Measurements from ENCODE around the gene ONECUT3. TPM values are rescaled to one million over a fixed set of nuclear protein-coding genes. Genes with fewer than 3 reads are reported as not detected.

ONECUT3 gene
- total RNA-seq, 1 experiment from 2014 or later, result 20.0 TPM

DNA sequence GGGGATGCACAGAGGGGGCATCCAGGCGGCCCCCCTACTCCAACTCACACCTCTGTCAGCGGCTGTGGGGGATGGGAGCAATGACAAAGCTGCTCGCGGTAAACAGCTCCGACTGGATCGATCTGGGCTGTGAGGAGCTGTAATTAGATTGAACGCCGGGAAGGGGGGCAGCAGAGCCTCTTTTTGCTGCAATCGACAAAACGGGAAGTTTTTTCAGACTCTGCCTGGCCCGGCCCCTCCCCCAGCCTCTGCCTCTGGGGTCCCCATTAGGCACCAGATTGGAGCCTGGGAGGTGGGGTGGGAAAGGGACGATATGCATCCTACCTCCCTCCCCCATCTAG, 16.3 kb downstream of the ONECUT3 start:
- no peaks in the 10 kb centered on the region for H3K27me3 Mint-ChIP-seq (ENCODE audit: unreplicated experiment)
- CTCF ChIA-PET, result no interaction called here
- peaks cover 24% of the 10 kb centered on the region for H3K4me1 Mint-ChIP-seq (ENCODE audit: low read depth, unreplicated experiment)
- intact Hi-C loops (cut with micrococcal nuclease; ENCODE audit: unreplicated experiment), result no loop called here
- no TSS peak for BruUV-seq (replicated peaks)
- H3K27ac Mint-ChIP-seq (ENCODE audit: unreplicated experiment), result no peak overlapping the region
- H3K4me3 Mint-ChIP-seq (ENCODE audit: low read depth, unreplicated experiment), result no peak overlapping the region
- no peaks in the 10 kb centered on the region for H3K9me3 Mint-ChIP-seq (ENCODE audit: low read depth, unreplicated experiment)
- TF ChIP-seq, protein P1, sequence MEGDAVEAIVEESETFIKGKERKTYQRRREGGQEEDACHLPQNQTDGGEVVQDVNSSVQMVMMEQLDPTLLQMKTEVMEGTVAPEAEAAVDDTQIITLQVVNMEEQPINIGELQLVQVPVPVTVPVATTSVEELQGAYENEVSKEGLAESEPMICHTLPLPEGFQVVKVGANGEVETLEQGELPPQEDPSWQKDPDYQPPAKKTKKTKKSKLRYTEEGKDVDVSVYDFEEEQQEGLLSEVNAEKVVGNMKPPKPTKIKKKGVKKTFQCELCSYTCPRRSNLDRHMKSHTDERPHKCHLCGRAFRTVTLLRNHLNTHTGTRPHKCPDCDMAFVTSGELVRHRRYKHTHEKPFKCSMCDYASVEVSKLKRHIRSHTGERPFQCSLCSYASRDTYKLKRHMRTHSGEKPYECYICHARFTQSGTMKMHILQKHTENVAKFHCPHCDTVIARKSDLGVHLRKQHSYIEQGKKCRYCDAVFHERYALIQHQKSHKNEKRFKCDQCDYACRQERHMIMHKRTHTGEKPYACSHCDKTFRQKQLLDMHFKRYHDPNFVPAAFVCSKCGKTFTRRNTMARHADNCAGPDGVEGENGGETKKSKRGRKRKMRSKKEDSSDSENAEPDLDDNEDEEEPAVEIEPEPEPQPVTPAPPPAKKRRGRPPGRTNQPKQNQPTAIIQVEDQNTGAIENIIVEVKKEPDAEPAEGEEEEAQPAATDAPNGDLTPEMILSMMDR (IDR thresholded peaks at IDR 0.05; ENCODE audit: unreplicated experiment), result no peak
- DNase-seq, result no peak
- peaks cover 45% of the 10 kb centered on the region for H3K36me3 Mint-ChIP-seq (ENCODE audit: insufficient read depth, unreplicated experiment)

DNA sequence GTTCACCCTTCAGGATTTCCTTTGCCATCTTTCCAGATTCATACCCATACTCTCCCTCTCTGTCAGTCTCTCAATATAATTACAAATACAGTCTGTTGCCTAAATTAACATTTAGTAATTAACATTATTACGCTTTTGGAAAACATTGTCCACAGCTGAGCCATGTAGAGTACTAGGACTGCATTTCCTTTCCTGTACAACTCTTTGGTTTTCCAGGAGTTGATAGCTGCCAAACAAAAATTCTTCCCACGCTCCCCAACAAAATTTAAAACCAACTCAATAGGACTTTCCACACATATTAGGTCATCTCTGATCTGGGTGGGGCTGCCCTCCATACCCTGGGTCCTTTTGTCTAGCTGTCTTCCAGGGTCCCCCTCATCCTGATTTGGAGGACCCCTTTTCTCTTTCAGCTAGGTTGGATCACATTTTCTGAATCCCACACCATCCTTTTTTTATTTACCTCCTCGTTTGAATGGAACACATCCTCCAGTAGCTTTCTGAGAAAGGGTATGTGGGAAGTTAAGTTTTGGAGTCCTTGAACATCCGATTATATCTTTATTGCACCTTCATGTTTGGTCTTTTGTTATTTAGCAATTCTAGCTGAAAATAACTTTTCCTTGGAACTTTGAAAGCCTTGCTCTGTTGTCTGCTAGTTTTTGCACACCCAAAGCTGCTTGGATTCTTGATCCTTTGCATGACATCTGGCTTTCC, 17.7 kb downstream of the ONECUT3 start:
- no peak for DNase-seq
- CTCF ChIA-PET, result no interaction called here
- no TSS peak for BruUV-seq (replicated peaks)
- peaks cover 26% of the 10 kb centered on the region for H3K4me1 Mint-ChIP-seq (ENCODE audit: low read depth, unreplicated experiment)
- intact Hi-C loops (cut with micrococcal nuclease; ENCODE audit: unreplicated experiment), result no loop called here
- peaks cover 38% of the 10 kb centered on the region for H3K36me3 Mint-ChIP-seq (ENCODE audit: insufficient read depth, unreplicated experiment)
- H3K27me3 Mint-ChIP-seq (ENCODE audit: unreplicated experiment), result no peaks in the 10 kb centered on the region
- TF ChIP-seq, protein P1 (IDR thresholded peaks at IDR 0.05; ENCODE audit: unreplicated experiment), result no peak
- H3K27ac Mint-ChIP-seq (ENCODE audit: unreplicated experiment), result no peak overlapping the region
- H3K9me3 Mint-ChIP-seq (ENCODE audit: low read depth, unreplicated experiment), result no peaks in the 10 kb centered on the region
- no peak overlapping the region for H3K4me3 Mint-ChIP-seq (ENCODE audit: low read depth, unreplicated experiment)

DNA sequence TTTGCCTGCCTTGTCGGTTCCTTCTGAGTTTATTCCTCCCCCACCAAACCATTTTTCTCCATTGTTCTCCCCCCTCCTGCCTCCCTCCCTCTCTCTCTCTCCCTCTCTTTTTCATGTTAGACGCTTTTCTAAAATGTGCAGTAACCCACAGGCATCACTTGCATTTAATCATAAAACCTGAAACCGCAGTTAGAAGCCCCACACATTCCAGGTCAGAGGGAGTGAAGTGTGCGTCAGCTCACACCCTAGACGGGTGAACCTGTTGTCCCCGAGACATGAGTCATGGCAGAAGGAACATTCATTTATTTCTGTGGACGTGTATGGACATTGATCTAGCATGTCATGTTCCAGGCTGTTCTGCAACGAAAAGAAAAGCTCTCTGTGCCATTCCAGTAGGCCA, 19.9 kb downstream of the ONECUT3 start:
- Mint-ChIP-seq H3K27me3 (ENCODE audit: unreplicated experiment) (no peaks in the 10 kb centered on the region), H3K9me3 (ENCODE audit: low read depth, unreplicated experiment) (no peaks in the 10 kb centered on the region), H3K4me3 (ENCODE audit: low read depth, unreplicated experiment) (peak overlapping the region; percentile 37), H3K27ac (ENCODE audit: unreplicated experiment) (peak overlapping the region; percentile 93), H3K36me3 (ENCODE audit: insufficient read depth, unreplicated experiment) (peaks cover 44% of the 10 kb centered on the region), H3K4me1 (ENCODE audit: low read depth, unreplicated experiment) (peaks cover 33% of the 10 kb centered on the region)
- no TSS peak for BruUV-seq (replicated peaks)
- intact Hi-C loops (cut with micrococcal nuclease; ENCODE audit: unreplicated experiment), result no loop called here
- CTCF ChIA-PET, result interaction anchor here (0.6 to 1.8 kb wide), 3 partner anchors 26 to 226 kb away, joined by 5 to 7 read pairs (median 7); no protein-coding TSS in a partner anchor
- TF ChIP-seq, protein P1 (IDR thresholded peaks at IDR 0.05; ENCODE audit: unreplicated experiment), result no peak
- peak; percentile 60 for DNase-seq

DNA sequence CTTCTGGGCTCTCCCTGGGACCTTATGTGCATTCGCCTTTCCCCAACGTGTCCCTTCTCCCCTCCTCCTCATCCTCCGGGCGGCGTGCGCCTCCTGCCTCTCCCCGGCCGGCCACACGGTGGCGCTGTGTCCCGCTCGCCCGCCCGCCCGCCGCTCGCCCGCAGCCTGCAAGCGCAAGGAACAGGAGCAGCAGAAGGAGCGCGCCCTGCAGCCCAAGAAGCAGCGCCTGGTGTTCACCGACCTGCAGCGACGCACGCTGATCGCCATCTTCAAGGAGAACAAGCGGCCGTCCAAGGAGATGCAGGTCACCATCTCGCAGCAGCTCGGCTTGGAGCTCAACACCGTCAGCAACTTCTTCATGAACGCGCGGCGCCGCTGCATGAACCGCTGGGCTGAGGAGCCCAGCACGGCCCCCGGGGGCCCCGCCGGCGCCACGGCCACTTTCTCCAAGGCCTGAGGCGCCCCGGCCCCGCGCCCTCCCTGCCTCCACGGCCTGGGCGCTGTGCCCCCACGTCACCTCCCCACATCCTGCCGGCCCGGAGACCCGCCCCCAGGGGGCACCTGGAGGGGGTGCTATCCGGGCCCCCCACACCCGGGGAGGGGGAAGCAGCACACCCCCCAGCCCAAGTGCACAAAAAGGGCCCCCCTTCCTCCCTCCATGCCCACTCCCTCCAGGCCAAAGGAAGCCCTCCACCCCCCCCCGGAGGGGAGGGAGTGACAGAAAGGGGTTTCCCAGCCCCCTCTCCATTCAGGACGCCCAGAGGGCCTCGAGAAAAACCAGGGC, 21.9 kb downstream of the ONECUT3 start:
- peaks cover 46% of the 10 kb centered on the region for H3K4me1 Mint-ChIP-seq (ENCODE audit: low read depth, unreplicated experiment)
- H3K4me3 Mint-ChIP-seq (ENCODE audit: low read depth, unreplicated experiment), result no peak overlapping the region
- intact Hi-C loops (cut with micrococcal nuclease; ENCODE audit: unreplicated experiment), result no loop called here
- H3K27me3 Mint-ChIP-seq (ENCODE audit: unreplicated experiment), result no peaks in the 10 kb centered on the region
- no TSS peak for BruUV-seq (replicated peaks)
- no peaks in the 10 kb centered on the region for H3K9me3 Mint-ChIP-seq (ENCODE audit: low read depth, unreplicated experiment)
- DNase-seq, result no peak
- CTCF ChIA-PET, result no interaction called here
- TF ChIP-seq, protein P1 (IDR thresholded peaks at IDR 0.05; ENCODE audit: unreplicated experiment), result peak; percentile 67
- no peak overlapping the region for H3K27ac Mint-ChIP-seq (ENCODE audit: unreplicated experiment)
- peaks cover 51% of the 10 kb centered on the region for H3K36me3 Mint-ChIP-seq (ENCODE audit: insufficient read depth, unreplicated experiment)

All from Calu3 (cell line).